Stimulated activated CD4-positive, alpha-beta T cell treated with anti-CD3 and anti-CD28 coated beads, Interleukin-4, amount 100 ng/mL, for 1 hour (primary cell): ENCODE data around the gene LARP1.
"Not testable (repeated sequence)": the region's sequence is repeated elsewhere in the genome, so short reads cannot be mapped to it uniquely, and the experiment has no call there.

Experiments
- DNase-seq: peaks from one replicate; pipeline ENCODE4 v3.0.0-alpha.2; 2020

The LARP1 gene

DNA sequence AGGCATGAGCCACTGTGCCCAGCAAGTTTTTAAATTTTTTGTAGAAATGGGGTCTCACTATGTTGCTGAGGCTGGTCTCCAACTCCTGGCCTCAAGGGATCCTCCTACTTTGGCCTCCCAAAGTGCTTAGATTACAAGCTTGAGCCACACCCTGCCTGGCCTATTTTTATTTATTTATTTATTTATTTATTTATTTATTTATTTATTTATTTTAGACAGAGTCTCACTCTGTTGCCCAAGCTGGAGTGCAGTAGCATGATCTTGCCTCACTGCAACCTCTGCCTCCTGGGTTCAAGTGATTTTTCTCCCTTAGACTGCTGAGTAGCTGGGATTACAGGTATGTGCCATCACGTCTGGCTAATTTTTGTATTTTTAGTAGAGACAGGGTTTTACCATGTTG is 18.8 kb upstream of the LARP1 start:
- DNase-seq: not testable (repeated sequence)

- DNase-seq: no peak
These were observed 17.4 kb upstream of the LARP1 start for GRCh38 chr5:154737667-154738320.

- DNase-seq: no peak
These were observed 14.7 kb upstream of the LARP1 start for GRCh38 chr5:154740483-154740882.

- DNase-seq: no peak
These were observed 14.2 kb upstream of the LARP1 start for GRCh38 chr5:154740957-154741356.

DNA sequence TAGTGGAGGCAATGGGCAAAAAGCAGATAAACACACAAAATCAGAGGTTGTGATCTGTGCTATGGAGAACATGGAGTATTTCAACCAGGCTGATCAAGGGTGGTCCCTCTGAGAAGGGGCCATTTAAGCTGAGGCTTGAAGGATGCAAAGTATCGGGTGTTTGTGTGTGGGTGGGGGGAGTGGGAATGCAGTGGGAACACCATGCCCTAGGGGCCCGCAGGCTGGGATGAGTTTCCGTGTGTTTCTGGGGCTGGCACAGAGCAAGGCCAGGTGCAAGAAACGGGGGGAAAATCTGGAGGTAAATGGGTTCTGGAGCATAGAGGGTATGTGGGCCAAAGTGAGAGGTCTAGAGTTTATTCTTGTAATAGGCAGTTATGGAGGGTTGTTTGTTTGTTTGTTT is 13.8 kb upstream of the LARP1 start:
- no peak for DNase-seq

DNA sequence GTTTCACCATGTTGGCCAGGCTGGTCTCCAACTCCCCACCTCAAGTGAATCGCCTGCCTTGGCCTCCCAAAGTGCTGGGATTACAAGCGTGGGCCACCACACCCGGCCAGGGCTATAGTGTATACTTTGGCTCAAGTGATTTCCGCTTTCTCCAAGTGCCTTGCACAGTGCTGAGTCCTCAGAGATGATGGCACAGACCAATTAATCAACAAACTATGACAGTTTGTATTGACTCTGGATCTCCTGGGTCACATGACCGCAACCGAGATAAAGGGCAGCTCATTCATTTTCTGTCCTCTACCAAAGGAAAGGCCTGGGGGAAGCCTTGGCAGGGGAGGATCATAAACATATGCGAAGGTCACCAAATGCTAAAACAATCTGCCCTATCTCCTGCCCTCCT is 11.4 kb upstream of the LARP1 start:
- DNase-seq: no peak

- DNase-seq: no peak
These were observed 9.8 kb upstream of the LARP1 start for GRCh38 chr5:154745349-154745748.

- DNase-seq: no peak
These were observed 5.7 kb upstream of the LARP1 start for GRCh38 chr5:154749491-154749890.

GRCh38 chr5:154750641-154751040 is 4.5 kb upstream of the LARP1 start:
- not testable (repeated sequence) for DNase-seq

DNA sequence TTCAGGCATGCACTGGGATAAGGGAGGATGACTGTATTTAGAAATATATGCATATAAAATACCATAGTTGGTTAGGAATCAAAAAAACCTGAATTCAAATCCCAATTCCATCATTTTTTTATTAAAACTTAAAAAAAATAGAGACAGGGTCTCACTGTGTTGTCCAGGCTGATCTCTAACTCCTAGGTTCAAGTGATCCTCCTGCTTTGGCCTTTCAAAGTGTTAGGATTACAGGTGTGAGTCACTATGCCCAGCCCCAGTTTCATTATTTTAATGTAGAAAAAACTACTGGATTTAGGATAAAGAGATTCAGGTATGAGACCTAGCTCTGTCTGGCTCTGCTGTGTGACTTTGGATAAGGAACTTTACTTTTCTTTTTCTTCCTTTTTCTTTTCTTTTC is 3.3 kb upstream of the LARP1 start:
- DNase-seq: no peak

DNA sequence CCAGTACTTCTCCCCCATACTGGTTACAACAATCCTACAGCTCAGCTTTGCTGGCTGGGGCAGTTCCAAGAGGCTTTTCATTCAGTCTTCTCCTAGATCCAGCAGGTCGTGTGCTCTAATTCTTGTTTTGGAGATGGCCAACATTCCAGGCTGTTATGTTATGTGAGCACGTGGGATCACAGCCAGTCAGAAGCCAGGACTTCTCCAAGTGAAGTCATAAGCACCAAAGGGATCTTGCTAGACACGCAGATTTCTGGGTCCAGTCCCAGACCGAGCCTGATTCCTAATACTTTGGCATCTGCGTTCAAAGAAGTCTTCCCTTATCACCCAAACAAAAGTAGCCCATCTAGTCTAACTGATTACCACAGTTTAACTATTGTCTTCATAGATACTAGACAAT is 1.4 kb upstream of the LARP1 start:
- DNase-seq: no peak

GRCh38 chr5:154754460-154755360 is 467 bp upstream of the LARP1 start:
- peak; percentile 100 for DNase-seq

DNA sequence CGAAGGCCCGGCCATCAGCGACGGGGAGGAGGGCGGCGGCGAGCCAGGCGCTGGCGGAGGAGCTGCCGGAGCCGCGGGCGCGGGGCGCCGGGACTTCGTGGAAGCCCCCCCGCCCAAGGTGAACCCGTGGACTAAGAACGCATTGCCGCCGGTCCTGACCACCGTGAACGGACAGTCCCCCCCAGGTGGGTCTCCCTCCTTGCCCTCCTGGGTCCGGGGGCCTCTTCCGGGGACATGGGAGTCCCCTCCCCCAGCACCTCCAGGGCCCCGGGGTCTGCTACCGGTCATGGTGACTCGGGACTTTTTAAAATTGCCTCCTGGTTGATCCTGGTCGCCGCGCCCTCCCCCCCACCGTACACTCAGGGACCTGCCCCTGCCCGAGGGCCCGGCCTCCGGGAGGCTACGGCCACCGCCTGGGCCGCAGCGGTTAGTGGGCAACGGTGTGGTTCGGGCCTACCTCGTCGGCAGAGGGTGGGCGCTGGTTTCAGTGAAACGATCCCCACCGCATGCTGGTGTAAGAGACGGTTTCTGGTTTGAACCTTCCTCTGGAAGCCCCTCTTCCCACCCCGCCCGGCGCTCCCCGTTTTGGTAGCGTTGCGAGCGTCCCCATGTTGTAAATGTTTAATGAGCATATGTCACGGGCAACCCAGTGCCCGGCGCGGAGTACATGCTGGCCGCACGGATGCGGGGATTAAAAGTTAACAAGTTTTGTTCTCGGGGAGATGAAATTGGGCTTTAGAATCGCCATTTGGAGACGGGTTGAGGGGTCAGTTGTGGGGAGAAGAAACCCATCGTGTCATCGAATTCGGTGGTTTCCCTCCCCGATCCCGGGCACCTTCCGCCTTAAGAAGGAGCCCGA is 1.1 kb downstream of the LARP1 start:
- DNase-seq: peak; percentile 50

DNA sequence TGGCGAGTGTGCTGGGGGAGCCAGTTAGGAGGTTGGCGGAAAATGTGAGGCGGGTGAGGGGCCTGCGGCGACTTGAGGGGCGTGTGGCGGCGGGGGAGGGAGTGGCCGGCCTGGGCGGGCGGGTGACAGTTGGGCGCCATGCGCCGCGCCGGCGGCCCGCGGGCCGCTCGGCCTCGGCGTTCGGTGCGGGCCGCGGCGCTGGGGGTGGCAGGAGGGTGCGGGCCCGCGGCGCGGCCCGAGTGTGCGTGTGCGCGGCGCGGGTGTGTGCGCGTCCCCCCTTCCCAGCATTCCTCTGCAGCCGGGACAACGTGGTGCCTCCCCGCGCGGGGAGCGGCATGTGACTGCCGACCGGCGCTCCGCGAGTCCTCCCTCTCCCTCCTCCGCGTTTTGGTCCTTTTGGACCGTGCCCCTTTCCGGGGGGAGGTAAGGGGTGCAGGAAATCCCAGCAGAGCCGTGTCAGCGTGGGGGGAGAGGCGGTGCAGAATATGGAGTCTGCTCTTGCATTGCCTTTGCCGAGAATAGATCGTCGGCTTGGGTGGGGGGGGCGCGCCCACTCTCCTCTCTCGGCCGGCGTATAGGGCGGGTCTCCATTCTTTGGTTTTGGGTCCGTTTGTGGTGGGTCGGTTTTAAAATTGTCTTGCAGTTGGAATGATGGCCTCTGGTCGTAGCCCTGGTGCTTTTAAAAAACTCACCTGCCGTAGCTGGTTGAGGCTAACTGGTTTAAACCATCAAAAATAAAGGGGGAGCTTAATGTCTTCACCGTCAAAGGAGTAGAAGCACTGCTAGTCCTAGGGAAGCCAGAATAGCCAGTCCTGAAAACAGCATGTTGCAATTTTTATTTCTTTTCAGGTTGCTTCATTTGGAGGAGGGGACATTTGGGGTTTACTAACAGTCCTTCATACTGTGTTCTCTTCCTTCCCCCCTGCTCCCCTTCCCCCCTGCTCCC is 2.0 kb downstream of the LARP1 start:
- peak; percentile 67 for DNase-seq

- peak; percentile 29 for DNase-seq
These were observed 2.7 kb downstream of the LARP1 start for GRCh38 chr5:154757814-154758406.

- DNase-seq: no peak
These were observed 3.3 kb downstream of the LARP1 start for GRCh38 chr5:154758493-154758892.

GRCh38 chr5:154758977-154759376 is 3.8 kb downstream of the LARP1 start:
- DNase-seq: no peak

DNA sequence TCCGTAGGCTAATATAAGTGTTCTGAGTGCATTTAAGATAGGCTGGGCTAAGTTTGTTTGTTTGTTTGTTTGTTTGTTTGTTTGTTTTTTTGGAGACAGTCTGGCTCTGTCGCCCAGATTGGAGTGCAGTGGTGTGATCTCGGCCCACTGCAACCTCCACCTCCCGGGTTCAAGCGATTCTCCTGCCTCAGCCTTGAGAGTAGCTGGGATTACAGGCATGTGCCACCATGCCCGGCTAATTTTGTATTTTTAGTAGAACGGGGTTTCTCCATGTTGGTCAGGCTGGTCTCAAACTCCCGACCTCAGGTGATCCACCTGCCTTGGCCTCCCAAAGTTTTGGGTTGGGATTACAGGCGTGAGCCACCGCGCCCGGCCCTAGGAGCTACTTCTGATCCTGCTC is 4.7 kb downstream of the LARP1 start:
- DNase-seq: not testable (repeated sequence)

DNA sequence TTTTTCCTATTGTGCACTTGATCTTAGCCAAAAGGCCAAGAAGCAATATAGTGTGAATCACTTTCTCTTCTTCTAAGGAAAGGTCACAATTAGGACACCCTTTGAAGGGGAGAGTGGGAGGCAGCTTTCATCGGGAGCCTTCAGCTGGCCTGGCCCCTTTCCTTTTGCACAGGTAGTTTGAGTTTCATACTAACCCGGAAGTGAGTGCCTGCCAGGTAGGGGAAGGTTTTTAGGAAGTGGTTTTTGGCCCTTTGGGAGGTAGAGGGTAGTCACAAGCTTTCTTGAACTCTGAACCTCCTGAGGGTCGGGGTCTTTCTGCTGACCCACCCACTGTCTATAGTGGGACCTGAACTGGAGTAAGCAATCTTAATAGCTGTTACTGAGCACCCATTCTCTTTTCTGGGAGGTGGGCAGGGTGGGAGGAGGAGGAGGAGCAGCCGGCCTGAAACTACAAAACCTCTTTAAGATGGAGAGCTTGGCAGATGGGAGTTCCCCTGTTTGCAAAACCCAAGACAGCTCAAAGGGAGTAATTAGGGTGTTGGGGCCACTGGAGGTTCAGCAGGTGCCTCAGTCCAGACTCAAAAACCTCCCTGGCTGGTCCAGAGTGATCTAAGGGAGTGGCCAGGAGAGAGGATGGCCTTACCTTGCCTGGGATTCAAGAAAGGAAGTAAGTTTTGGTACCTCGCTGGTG is 6.0 kb downstream of the LARP1 start:
- DNase-seq: no peak

DNA sequence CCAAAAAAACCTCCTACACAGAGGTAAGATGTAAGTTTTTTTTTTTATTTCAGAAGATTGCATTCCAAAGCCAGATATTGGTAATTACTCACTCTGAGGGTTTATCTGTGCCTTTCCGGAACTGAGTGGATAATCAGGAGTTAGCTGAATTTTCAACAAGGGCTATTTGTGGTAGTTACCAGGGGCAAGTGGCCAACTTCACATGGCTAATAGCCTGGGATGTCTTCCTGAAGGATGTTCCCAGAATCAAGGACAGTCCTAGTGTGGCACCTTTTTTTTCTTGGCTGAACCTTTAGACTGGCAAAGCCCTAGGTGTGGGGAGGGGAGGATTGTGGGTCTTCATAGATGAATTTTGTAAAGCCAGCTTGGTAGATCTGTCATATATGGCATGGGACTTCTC is 7.1 kb downstream of the LARP1 start:
- DNase-seq: no peak

DNA sequence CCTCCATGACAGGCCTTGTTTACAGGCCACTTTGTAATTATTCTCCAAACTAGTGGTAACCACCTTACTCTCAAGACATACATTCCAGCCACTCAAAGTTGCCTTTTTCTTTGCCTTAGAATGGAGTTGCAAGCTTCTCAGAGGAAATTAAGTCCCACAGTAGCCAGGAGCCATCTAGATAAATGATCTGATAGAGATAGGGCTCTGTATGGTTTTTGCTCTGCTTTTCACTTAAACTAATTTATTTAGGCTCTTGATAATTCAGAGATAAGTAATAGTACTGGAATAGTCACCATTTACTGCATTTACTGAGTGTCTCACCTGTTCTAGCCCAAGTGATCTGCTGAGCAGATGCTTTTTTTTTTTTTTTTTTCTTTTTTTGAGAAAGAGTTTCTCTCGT is 7.5 kb downstream of the LARP1 start:
- DNase-seq: no peak
